Subcutaneous abdominal adipose tissue (tissue), 5 donors: ENCODE measurements around the gene SRRM3.
A peak's percentile ranks its signal among the peaks of the same experiment; 100 is the strongest.

Source experiments
- H3K27ac ChIP-seq: one replicate; pipeline ENCODE4 v1.7.0; 2013; ENCODE audit warnings: low read depth, mild to moderate bottlenecking, inconsistent platforms, low read length, moderate library complexity
- H3K27me3 ChIP-seq, 5 donors: one replicate each; pipeline ENCODE4 v1.7.0; 2013; ENCODE audit warnings: low read length in 5 of 5, inconsistent platforms in 1 of 5; ENCODE audit not compliant: control insufficient read depth in 5 of 5, insufficient read depth in 4 of 5
- H3K36me3 ChIP-seq, 5 donors: one replicate each; pipeline ENCODE4 v1.7.0; 2013; ENCODE audit warnings: low read length in 5 of 5; ENCODE audit not compliant: control insufficient read depth in 5 of 5, insufficient read depth in 5 of 5
- H3K4me1 ChIP-seq, 5 donors: one replicate each; pipeline ENCODE4 v1.7.0; 2013; ENCODE audit warnings: low read length in 5 of 5, mild to moderate bottlenecking in 3 of 5, moderate library complexity in 1 of 5; ENCODE audit not compliant: control insufficient read depth in 5 of 5, insufficient read depth in 5 of 5
- H3K4me3 ChIP-seq, 5 donors: one replicate each; pipeline ENCODE4 v1.7.0; 2013; ENCODE audit warnings: low read length in 5 of 5, low read depth in 1 of 5
- H3K9ac ChIP-seq, 5 donors: one replicate each; pipeline ENCODE4 v1.7.0; 2013; ENCODE audit warnings: low read length in 5 of 5, mild to moderate bottlenecking in 4 of 5, moderate library complexity in 3 of 5
- H3K9me3 ChIP-seq, 5 donors: one replicate each; pipeline ENCODE4 v1.7.0; 2013; ENCODE audit warnings: low read length in 5 of 5; ENCODE audit not compliant: control insufficient read depth in 5 of 5
- donor health status: healthy.
- donor health status: healthy.
- donor health status: healthy.
- donor health status: healthy.
- donor health status: healthy.

The SRRM3 gene

GRCh38 chr7:76189276-76189675 lies 12.4 kb upstream of the SRRM3 start:
- H3K9me3 ChIP-seq = peaks cover 3 to 9% (median 8%) of the 10 kb centered on the region in 5 donors
- H3K27ac ChIP-seq = no peak overlapping the region
- no peaks in the 10 kb centered on the region for H3K36me3 ChIP-seq
- H3K4me3 ChIP-seq = no peak overlapping the region
- peaks cover 9 to 15% (median 11%) of the 10 kb centered on the region in 5 donors for H3K27me3 ChIP-seq
- no peaks in the 10 kb centered on the region for H3K4me1 ChIP-seq
- H3K9ac ChIP-seq = no peak overlapping the region

- H3K27ac ChIP-seq = no peak overlapping the region
- no peaks in the 10 kb centered on the region for H3K36me3 ChIP-seq
Observed at GRCh38 chr7:76191783-76192240, 9.9 kb upstream of the SRRM3 start.

GRCh38 chr7:76193466-76193865 lies 8.2 kb upstream of the SRRM3 start:
- H3K9ac ChIP-seq = no peak overlapping the region
- H3K9me3 ChIP-seq = peaks cover 3 to 9% (median 8%) of the 10 kb centered on the region in 5 donors
- H3K4me1 ChIP-seq = no peaks in the 10 kb centered on the region
- H3K27ac ChIP-seq = no peak overlapping the region
- no peak overlapping the region for H3K4me3 ChIP-seq
- no peaks in the 10 kb centered on the region for H3K36me3 ChIP-seq
- peaks cover 3 to 13% (median 10%) of the 10 kb centered on the region in 5 donors for H3K27me3 ChIP-seq

More at GRCh38 chr7:76191783-76192240, 9.9 kb upstream of the SRRM3 start:
- Histone ChIP-seq H3K9ac (no peak overlapping the region), H3K4me3 (peak overlapping the region in 1 of 5 donors; percentile 13), H3K27me3 (peaks cover 5 to 13% (median 9%) of the 10 kb centered on the region in 5 donors), H3K4me1 (no peaks in the 10 kb centered on the region), H3K9me3 (peaks cover 3 to 9% (median 8%) of the 10 kb centered on the region in 5 donors)

GRCh38 chr7:76193883-76194282 lies 7.8 kb upstream of the SRRM3 start:
- no peak overlapping the region for H3K4me3 ChIP-seq
- H3K9ac ChIP-seq = no peak overlapping the region

GRCh38 chr7:76196786-76197185 lies 4.9 kb upstream of the SRRM3 start:
- Histone ChIP-seq H3K27ac (no peak overlapping the region), H3K4me3 (no peak overlapping the region), H3K9me3 (peaks cover 1 to 4% (median 3%) of the 10 kb centered on the region in 5 donors), H3K9ac (no peak overlapping the region), H3K4me1 (peaks cover 0 to 1% (median 0%) of the 10 kb centered on the region in 5 donors), H3K27me3 (peaks cover 3 to 14% (median 10%) of the 10 kb centered on the region in 5 donors), H3K36me3 (no peaks in the 10 kb centered on the region)

More at GRCh38 chr7:76193883-76194282, 7.8 kb upstream of the SRRM3 start:
- H3K27me3 ChIP-seq = peaks cover 3 to 13% (median 10%) of the 10 kb centered on the region in 5 donors
- no peak overlapping the region for H3K27ac ChIP-seq
- H3K36me3 ChIP-seq = no peaks in the 10 kb centered on the region
- H3K4me1 ChIP-seq = no peaks in the 10 kb centered on the region
- peaks cover 3 to 9% (median 8%) of the 10 kb centered on the region in 5 donors for H3K9me3 ChIP-seq

GRCh38 chr7:76198202-76198601 lies 3.5 kb upstream of the SRRM3 start:
- peaks cover 0 to 5% (median 0%) of the 10 kb centered on the region in 5 donors for H3K4me1 ChIP-seq
- H3K4me3 ChIP-seq = no peak overlapping the region
- no peaks in the 10 kb centered on the region for H3K36me3 ChIP-seq
- peaks cover 9 to 21% (median 11%) of the 10 kb centered on the region in 5 donors for H3K27me3 ChIP-seq
- no peak overlapping the region for H3K9ac ChIP-seq
- no peak overlapping the region for H3K27ac ChIP-seq
- H3K9me3 ChIP-seq = no peaks in the 10 kb centered on the region

GRCh38 chr7:76202666-76203030 lies 952 bp downstream of the SRRM3 start:
- H3K9ac ChIP-seq = no peak overlapping the region
- no peak overlapping the region for H3K27ac ChIP-seq
- H3K27me3 ChIP-seq = peaks cover 9 to 31% (median 18%) of the 10 kb centered on the region in 5 donors
- no peaks in the 10 kb centered on the region for H3K9me3 ChIP-seq
- peaks cover 0 to 5% (median 0%) of the 10 kb centered on the region in 5 donors for H3K4me1 ChIP-seq
- H3K4me3 ChIP-seq = no peak overlapping the region
- H3K36me3 ChIP-seq = no peaks in the 10 kb centered on the region

GRCh38 chr7:76204147-76204546 lies 2.5 kb downstream of the SRRM3 start:
- H3K9me3 ChIP-seq = no peaks in the 10 kb centered on the region
- H3K9ac ChIP-seq = no peak overlapping the region
- H3K4me1 ChIP-seq = peaks cover 0 to 5% (median 0%) of the 10 kb centered on the region in 5 donors
- H3K4me3 ChIP-seq = no peak overlapping the region
- H3K27ac ChIP-seq = no peak overlapping the region
- no peaks in the 10 kb centered on the region for H3K36me3 ChIP-seq
- peaks cover 9 to 31% (median 15%) of the 10 kb centered on the region in 5 donors for H3K27me3 ChIP-seq

GRCh38 chr7:76206633-76207032 lies 4.9 kb downstream of the SRRM3 start:
- Histone ChIP-seq H3K27me3 (peaks cover 9 to 30% (median 13%) of the 10 kb centered on the region in 5 donors), H3K4me3 (no peak overlapping the region), H3K9me3 (no peaks in the 10 kb centered on the region)

GRCh38 chr7:76209310-76209709 lies 7.6 kb downstream of the SRRM3 start:
- no peak overlapping the region for H3K4me3 ChIP-seq
- H3K4me1 ChIP-seq = no peaks in the 10 kb centered on the region
- H3K36me3 ChIP-seq = no peaks in the 10 kb centered on the region
- H3K9ac ChIP-seq = no peak overlapping the region
- peaks cover 0 to 15% (median 13%) of the 10 kb centered on the region in 5 donors for H3K27me3 ChIP-seq
- H3K27ac ChIP-seq = no peak overlapping the region
- H3K9me3 ChIP-seq = no peaks in the 10 kb centered on the region

More at GRCh38 chr7:76206633-76207032, 4.9 kb downstream of the SRRM3 start:
- H3K27ac ChIP-seq = no peak overlapping the region
- H3K4me1 ChIP-seq = peaks cover 0 to 5% (median 0%) of the 10 kb centered on the region in 5 donors
- H3K9ac ChIP-seq = no peak overlapping the region
- no peaks in the 10 kb centered on the region for H3K36me3 ChIP-seq
